COR-L47 (cell line): ENCODE results near the gene SH3TC1.
A peak's percentile ranks its signal among the peaks of the same experiment; 100 is the strongest.

ENCODE experiments used
- DNase-seq: peaks from one replicate; lab custom pipeline; 2025; lab: John Stamatoyannopoulos, UW

Gene SH3TC1

DNA sequence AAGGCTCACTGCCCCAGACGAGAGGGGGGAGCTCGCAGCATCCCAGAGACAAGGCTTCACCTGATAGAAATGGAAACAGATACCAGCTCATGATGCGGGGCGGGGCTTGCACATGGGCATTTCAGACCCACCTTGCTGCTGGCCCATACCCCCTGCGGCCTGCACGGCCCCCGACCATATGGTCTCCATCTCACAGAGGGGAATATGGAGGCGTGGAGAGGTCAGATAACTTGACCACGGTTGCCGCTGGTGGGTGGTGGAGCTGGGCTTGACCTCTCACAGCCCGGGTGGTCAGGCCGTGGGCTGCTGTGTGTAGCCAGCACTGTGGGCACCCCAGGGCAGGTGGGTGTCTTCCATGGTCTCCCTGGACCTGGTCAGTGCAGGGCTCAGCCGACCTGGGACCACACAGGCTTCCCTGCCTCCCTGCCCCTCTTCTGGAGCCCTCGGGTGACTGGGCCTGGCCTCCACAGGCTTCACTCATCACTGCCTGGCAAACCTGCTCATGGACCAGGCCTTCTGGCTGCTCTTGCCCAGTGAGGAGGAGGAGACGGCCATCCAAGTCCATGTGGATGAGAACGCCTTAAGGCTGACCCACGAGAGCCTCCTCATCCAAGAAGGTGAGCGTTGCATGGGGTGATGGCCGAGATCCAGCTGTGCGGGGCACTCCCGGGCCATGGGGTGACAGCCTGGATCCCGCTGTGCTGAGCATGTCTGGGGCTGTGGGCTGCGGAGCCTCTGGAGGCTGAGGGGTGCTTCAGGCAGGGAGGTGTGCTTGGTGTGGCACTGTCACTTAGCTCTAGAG, 16.8 kb downstream of the SH3TC1 start:
- no peak for DNase-seq

DNA sequence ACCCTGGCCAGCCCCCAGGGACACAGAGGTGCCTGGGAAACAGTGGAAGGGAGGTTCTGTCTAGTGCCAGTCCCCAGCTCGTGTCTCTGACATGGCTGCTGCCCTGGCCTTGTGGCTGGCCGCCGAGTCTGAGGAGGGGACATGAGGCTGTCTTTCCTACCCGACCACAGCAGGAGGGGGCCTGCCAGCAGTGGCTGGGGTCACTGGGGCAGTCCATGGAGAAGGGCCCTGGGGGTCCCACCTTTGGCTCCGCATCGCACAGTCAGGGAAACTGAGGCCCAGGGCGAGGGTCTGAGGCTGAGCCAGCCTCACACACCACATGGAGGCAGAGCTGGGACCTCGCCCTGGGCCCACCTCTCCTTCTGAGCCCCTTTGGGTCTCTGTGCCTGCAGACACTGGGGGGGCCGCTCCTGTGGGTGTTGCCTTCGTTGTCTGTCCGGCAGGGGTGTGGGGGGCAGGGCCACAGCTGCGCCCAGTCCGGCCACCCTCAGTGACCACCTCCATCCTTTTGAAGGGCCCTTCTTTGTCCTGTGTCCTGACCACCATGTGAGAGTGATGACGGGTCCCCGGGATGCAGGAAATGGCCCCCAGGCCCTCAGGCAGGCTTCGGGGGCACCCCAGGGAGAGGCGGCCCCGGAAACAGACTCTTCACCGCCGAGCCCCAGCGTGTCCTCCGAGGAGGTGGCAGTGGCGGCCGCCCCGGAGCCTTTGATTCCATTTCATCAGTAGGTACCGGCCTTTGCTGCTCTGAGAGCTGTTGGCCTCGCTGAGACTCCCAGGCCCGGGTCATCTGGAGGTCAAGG, 17.6 kb downstream of the SH3TC1 start:
- DNase-seq, result no peak

DNA sequence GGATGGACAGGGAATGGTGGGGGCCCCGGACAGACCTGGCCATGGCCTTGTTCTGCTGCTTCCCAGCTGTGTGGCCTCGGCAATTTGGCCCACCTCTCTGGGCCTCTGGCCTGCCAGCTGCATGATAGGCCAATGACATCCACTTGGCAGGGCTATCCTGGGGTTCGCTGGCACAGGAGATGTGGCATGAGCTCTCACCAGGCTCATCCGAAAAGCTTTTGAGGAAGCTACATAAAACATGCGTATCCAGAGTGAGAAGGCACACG, 18.1 kb downstream of the SH3TC1 start:
- DNase-seq, result no peak

DNA sequence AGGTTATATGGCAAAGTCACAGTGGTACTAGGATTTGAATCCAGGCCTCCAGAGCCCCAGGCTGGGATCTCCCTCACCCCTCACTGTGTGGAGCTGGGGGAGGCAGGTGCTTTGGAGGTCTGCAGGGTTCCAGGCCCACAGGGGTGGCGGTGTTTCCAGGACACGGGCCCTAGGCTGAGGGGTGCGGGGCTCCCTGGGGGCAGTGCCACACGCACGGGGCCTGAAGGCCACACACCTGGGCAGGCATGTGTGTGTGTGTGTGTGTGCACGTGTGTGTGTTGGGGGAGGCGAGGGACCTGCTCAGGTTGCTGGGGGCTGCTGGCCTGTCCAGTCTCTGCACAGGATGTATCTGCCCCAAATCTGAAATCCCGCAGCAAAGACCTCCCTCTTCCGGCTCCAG, 18.8 kb downstream of the SH3TC1 start:
- no peak for DNase-seq

DNA sequence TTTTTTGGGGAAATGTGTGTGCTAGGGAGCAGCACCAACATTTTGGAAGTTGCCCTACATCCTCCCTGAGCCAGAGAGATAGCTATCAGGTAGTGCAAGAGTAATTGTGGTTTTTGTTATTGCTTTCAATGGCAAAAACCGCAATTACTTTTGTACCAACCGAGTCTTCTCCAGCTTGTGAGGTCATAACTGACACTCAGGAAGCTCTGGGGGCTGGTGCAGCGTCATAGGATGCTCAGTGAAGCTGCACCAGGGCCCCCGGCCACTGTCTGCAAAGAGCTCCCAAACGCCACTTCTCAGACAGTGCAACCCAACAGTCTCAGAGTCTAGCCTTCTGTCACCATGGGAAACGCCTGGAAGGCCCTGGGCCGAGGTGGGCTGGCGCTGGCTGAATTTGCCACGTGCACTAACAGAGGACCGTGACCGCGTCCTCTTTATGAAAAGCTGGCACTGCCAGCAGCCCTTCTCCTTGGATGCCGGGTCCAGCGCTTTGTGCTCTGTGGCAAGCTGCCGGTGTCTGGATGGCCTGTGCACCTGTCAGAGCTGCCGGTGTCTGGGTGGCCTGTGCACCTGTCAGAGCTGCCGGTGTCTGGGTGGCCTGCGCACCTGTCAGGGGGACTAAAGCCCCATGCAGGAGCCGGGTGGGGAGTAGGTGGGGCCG, 19.4 kb downstream of the SH3TC1 start:
- DNase-seq, result peak; percentile 72

DNA sequence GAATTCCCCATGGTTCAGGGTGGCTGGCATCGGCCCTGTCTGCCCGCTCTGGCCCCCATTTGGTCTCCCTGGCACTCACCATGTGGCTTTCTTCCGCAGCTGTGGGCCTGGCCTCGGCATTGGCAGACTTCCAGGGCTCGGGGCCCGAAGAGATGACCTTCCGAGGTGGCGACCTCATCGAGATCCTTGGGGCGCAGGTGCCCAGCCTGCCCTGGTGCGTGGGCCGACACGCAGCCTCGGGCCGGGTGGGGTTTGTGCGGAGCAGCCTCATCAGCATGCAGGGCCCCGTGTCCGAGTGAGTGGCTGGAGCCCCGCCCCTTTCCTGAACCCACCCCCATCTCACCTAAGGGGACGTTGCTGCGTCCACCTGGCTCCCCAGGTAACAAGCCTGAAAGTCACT, 20.1 kb downstream of the SH3TC1 start:
- DNase-seq, result no peak

DNA sequence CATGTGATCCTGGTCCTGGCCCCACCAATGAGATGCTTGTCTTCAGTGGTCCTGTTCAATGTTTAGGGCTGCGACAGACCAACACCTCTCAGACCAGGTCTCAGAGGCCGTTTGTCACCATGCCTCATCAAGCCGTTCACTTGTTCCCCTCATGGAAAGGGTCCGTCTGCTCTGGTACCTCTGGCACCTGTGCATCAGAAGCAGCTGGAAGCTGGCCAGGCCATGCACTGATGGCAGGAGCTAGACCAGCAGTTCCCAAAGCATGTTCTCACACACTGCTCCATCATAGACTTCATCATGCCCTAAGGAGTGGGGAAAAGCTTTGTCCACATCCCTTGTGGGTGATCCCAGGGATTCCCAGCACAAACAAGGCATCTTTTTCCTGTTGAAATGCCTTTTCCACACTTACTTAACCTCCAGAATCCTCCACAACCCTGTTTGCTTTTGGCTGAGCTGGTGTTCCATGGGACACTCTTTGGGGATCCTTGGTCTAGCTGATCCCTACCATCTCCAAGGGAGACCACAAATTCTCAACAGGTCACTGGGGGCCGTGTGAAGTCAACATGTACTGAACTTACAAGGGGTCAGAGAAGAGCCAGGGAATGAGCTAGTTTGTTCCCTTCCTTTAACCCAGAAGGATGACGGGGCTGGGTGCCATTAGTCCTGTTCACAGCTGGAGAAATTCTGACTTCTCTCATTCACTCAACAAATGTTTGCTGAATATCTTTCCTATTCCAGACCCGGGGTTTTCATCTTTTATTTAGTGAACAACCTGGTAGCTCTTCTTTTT, 21.8 kb downstream of the SH3TC1 start:
- no peak for DNase-seq

DNA sequence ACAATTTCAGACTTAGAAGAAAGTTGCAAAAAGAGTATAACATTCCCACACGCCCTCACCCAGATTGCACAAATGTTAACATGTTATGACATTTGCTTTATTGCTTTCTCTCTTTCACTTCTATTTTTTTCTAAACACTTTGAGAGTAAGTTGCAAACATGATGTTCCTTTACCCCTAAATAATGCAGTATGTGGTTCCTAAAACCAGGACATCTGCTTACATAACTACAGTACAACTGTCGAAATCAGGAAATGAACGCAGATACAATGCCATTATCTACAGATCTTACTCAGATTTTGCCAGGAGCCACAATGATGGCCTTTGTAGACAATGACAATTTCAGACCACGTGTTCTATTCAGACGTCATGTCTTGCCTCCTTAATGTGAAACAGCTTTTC, 22.4 kb downstream of the SH3TC1 start:
- DNase-seq, result no peak

DNA sequence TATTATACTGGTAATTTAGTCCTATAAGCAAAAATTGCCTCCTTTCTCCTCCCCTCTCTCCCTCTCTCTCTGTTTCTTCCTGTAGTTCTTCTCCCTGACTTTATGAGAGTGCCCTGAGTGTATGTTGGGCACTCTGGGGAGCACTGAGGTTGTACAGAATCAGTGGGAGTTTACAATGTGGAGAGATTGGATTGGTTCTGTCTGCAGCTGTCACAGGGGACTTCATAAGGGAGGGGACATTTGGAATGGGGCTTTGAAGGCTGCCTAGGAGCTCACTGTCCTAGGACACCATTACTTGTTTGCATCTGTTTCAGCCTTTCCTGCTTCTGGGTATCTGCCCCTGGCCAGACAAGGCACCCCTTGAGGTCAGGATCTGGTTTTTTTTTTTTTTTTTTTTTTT, 22.9 kb downstream of the SH3TC1 start:
- no peak for DNase-seq

DNA sequence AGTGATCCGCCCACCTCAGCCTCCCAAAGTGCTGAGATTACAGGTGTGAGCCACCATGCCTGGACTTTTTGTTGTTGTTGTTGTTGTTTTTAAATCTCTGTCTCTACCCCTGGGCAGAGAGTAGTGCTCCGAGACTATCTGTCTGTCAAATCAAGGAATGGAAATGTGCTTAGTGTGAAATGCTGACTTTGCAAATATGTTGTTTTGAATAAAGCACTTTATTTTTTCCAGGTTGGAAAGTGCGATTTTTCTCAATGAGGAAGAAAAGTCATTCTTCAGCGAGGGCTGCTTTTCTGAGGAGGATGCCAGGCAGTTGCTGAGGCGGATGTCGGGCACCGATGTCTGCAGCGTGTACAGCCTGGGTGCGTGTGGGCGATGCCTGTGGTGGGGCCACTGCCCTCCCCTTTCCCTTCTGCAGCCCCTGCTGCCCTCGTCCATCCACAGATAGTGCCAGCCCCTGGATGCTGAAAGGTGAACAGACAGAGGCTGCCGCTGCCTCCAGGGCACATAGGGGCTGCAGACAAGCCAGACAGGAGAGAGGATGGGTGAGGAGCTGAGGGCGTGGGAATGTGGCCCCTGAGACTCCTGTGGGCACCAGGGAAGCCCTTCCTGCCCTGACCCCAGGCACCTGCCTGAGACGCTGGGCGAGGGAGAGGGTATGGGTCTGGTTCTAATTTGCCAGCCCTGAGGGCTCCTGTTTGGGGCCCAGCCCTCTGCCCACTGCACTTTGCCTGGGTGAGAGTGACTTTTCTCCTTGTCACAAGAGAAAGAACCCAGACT, 23.7 kb downstream of the SH3TC1 start:
- no peak for DNase-seq

DNA sequence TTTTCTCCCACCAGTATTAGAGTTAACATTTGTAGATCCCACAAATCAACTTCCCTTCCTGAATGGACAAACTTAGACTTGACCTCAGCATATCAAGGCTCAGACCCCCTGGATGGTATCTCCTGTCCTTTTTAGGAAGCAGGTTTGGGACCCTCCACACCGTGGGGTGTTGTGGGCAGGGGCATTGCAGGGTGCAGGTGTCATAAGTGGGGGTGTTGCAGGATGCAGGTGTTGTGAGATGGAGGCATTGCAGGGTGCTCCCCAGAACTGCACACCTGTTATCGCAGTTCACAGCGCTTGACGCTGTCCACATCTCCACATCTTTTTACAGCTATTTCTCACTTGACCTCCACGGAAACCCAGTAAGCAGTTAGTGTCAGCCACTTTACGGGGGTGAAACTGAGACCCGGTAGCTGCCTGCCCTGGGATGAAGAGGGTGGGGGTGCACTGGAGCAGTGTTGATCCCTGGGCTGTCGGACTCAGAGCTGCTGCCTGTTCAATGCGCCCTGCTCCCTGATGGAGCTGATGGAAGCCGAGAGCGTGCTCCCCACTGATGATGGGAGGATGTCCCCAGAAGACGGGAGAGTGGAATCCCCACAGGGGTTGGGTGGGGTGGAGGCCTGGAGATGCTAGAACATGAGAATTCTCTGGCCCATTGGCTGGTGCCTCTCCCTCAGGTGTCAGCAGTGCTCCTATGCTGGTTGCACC, 25.3 kb downstream of the SH3TC1 start:
- no peak for DNase-seq

DNA sequence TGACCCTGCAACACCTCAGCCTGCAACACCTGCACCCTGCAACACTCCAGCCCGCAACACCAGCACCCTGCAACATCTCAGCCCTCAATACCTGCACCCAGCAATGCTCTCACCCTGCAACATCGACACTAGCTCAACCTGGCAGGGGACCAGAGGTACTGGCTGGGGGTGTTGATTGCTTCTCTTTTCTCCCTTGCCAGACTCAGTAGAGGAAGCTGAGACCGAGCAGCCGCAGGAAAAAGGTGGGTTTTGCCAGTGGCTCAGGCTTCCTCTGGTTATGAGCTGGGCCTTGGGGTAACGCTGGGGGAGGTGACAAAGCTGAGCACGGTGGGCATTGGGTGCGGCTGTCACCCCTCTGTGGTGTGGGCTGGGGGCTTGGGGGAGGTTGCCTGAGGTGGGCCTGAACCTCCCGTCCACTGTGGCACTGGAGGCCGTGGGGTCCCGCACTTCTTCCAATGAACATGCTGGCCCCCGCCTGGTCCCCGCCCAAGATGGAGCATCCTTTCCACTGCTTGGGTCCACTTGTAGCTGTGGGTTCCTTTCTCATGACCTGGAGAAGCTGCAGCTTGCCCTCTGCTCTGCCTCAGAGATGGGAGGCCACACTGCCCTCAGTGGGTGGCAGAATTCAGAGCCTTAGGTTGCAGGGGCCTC, 26.0 kb downstream of the SH3TC1 start:
- no peak for DNase-seq

DNA sequence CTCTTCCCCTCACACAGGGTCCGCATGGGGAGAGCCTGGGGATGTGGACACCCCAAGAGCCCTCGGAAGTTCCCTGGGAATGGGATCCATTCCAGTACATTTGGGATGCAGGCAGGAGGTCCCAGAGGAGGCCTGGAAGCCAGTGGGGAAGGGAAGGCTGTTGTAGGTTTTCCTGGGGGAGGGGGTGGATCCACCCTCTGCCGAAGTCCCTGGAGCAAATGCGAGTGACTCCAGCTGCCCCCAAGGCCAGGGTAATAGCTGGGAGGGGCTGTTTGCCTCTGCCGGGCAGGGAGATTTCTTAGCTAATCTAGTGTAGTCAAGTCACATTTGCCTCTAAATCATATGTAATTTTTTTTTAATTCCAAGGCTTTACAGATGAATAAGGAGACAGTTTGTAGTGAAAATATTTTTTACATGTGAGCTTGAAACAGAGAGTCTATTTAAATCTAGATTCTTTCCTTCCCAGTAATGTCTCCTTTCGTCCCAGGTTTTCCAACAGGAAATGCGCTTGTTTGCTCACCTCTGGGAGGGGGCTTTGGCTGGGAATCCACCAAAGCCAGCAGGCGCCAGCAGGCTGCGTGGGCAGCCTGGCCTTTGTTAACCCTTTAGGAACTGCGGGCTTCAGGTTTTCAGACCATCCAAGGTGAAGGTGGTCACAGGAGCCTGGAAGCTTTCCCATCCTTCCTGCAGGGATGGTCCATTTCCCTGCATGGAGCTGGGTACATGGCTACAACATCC, 26.8 kb downstream of the SH3TC1 start:
- DNase-seq, result peak; percentile 87

DNA sequence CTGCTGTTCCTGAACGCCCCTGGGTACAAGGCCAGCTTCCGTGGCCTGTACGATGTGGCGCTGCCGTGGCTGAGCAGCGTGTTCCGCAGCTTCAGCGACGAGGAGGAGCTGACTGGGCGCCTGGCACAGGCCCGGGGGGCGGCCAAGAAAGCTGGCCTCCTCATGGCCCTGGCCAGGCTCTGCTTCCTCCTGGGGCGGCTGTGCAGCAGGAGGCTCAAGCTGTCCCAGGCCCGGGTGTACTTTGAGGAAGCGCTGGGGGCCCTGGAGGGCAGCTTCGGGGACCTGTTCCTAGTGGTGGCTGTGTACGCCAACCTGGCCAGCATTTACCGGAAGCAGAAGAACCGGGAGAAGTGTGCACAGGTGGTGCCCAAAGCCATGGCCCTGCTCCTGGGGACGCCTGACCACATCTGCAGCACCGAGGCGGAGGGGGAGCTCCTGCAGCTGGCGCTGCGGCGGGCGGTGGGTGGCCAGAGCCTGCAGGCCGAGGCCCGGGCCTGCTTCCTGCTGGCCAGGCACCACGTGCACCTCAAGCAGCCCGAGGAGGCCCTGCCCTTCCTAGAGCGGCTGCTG, 28.2 kb downstream of the SH3TC1 start:
- DNase-seq, result no peak

DNA sequence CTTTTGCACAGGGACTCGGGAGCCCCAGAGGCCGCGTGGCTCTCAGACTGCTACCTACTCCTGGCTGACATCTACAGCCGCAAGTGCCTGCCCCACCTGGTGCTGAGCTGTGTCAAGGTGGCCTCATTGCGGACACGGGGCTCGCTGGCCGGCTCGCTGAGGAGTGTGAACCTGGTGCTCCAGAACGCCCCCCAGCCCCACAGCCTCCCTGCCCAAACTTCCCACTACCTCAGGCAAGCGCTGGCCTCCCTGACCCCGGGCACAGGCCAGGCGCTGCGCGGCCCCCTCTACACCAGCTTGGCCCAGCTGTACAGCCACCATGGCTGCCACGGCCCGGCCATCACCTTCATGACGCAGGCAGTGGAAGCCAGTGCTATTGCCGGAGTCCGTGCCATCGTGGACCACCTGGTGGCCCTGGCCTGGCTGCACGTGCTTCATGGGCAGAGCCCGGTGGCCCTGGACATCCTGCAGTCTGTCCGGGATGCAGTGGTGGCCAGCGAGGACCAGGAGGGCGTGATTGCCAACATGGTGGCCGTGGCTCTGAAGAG, 28.8 kb downstream of the SH3TC1 start:
- no peak for DNase-seq

DNA sequence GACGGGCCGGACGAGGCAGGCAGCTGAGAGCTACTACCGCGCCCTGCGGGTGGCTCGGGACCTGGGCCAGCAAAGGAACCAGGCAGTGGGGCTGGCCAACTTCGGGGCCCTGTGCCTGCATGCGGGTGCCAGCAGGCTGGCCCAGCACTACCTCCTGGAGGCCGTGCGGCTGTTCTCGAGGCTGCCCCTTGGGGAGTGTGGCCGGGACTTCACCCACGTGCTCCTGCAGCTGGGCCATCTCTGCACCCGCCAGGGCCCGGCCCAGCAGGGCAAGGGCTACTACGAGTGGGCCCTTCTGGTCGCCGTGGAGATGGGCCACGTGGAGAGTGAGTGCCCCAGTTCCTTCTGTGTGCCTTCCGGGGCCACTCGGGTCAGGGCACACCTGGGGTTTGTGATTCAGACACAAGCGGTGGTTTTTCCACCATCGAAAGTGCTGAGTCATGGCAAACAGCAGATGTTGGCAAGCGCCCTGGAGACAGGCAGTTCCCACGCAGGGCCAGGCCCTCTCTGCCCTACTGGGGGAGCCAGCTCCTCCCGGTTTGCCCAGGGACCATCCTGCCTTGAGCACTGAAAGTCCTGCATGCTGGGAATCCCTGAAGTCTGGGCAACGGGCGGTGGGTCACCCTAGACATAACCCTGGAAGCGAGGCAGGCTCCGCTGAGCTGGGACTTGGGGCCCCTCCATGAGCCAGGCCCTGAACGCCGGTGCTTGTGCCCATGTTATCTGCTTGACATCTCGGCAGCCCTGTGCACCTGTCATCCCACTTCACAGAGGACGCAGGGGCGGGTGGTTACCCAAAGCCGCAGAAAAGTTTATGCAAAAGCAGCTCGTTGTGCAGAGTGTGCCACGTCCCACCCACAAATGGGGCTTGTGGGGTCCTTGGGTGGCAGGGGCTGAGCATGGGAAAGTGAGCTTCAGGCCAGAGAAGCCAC, 29.5 kb downstream of the SH3TC1 start:
- peak; percentile 22 for DNase-seq

DNA sequence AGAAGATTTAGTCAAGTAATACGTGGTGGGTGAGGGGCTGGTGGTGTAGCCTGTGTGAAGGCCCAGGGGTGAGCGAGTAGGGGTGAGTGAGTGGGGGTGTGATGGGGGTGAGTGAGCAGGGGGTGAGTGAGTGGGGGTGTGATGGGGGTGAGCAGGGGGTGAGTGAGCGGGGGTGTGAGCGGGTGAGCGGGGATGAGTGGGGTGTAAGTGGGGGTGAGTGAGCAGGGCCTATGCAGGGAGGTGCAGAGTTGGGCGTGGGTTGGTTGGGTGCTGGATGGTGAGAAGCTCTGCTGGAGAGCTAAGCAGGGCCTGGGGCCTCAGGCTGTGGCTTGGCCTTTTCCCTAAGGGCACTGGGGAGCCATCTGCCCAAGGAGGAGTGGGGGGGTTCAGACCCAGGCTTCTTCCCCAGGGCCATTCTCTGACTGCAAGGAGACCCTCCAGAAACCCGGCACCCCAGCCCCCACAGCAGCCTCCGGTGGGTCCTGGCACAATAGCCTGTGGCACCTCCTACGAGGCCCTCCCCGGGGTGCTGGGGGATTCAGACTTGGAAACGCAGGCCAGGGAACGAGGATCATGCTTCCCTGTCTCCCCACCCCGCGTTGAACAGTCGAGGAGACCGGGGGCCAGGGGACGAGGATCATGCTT, 30.4 kb downstream of the SH3TC1 start:
- no peak for DNase-seq
